Measurements from ENCODE around the gene PI4KB. TPM values are rescaled to one million over a fixed set of nuclear protein-coding genes. Genes with fewer than 3 reads are reported as not detected.
A peak's percentile ranks its signal among the peaks of the same experiment; 100 is the strongest.

Gene PI4KB
- total and polyA plus RNA-seq, 9 of the 15 experiments (the other 6 are each of a cell fraction or from before 2014, with no cell fraction given): 3.1 to 65.4 (median 45.1) TPM

DNA sequence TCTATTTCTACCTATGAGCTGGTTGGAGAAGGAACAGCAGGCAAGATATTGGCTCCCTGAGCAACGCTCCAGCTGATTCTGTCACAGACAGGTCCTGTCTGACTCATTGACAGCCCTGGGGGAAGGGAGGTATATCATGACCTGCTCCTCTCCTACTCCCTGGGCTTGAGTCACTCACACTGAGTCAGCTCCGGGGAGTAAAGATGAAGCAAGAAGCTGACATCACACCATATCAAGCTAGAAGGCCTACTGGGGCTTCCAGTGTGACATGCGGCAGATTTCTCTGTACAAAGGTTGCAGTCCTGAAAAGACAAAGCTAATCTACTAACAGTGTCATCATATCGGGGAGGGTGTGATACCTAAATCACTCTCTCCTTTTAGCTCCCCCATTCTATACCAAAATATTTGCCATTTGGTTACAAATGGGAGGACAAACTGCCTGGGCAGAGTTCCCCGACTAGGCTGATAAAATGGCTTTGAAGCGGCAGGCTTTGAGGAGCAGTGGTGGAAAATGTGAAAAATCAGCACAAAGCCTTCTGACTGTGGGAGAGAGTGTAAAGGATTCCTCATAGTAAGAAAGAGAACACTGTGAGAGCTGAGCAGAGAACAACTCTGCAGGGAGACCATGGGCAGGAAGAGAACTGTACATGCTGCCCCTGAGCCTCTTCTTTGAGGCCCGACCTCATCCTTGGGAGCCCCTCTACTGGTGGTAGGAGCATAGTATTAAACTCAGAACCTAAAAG, 15.5 kb downstream of the PI4KB start (continued):
- TF ChIP-seq EWSR1 (IDR thresholded peaks at IDR 0.05; ENCODE audit: borderline replicate concordance, low read depth, partially characterized antibody) (no peak), KDM2B (CRISPR knock-in tag; IDR thresholded peaks at IDR 0.05) (no peak), U2AF2 (optimal IDR thresholded peaks at IDR 0.05; ENCODE audit: low read depth, low read length) (no peak), ZNF830 (CRISPR knock-in tag; IDR thresholded peaks at IDR 0.05) (0 out of 2 replicates have a peak, but pooled peaks have one; percentile 70), ARID2 (IDR thresholded peaks at IDR 0.05) (no peak), NRF1 (conservative IDR thresholded peaks at IDR 0.05 in 1 of 2, IDR thresholded peaks at IDR 0.05 in 1 of 2) (peak; percentile 78 to 81), EP400 (IDR thresholded peaks at IDR 0.05) (peak; percentile 92), HEY1 (CRISPR knock-in tag; IDR thresholded peaks at IDR 0.05; ENCODE audit: borderline replicate concordance) (no peak), CHD2 (IDR thresholded peaks at IDR 0.05; ENCODE audit: low read depth, low read length) (peak; percentile 55; the same call in 1 of the 2 replicates), MED1 (CRISPR knock-in tag; IDR thresholded peaks at IDR 0.05; ENCODE audit: borderline replicate concordance) (no peak), ZZZ3 (IDR thresholded peaks at IDR 0.05) (no peak), TRIM24 (IDR thresholded peaks at IDR 0.05) (peak; percentile 88 to 93), STAG1 (CRISPR knock-in tag; IDR thresholded peaks at IDR 0.05; ENCODE audit: borderline replicate concordance) (no peak)
- TF ChIP-seq, protein P1, sequence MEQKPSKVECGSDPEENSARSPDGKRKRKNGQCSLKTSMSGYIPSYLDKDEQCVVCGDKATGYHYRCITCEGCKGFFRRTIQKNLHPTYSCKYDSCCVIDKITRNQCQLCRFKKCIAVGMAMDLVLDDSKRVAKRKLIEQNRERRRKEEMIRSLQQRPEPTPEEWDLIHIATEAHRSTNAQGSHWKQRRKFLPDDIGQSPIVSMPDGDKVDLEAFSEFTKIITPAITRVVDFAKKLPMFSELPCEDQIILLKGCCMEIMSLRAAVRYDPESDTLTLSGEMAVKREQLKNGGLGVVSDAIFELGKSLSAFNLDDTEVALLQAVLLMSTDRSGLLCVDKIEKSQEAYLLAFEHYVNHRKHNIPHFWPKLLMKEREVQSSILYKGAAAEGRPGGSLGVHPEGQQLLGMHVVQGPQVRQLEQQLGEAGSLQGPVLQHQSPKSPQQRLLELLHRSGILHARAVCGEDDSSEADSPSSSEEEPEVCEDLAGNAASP (IDR thresholded peaks at IDR 0.05): no peak
- TF ChIP-seq, protein P2, sequence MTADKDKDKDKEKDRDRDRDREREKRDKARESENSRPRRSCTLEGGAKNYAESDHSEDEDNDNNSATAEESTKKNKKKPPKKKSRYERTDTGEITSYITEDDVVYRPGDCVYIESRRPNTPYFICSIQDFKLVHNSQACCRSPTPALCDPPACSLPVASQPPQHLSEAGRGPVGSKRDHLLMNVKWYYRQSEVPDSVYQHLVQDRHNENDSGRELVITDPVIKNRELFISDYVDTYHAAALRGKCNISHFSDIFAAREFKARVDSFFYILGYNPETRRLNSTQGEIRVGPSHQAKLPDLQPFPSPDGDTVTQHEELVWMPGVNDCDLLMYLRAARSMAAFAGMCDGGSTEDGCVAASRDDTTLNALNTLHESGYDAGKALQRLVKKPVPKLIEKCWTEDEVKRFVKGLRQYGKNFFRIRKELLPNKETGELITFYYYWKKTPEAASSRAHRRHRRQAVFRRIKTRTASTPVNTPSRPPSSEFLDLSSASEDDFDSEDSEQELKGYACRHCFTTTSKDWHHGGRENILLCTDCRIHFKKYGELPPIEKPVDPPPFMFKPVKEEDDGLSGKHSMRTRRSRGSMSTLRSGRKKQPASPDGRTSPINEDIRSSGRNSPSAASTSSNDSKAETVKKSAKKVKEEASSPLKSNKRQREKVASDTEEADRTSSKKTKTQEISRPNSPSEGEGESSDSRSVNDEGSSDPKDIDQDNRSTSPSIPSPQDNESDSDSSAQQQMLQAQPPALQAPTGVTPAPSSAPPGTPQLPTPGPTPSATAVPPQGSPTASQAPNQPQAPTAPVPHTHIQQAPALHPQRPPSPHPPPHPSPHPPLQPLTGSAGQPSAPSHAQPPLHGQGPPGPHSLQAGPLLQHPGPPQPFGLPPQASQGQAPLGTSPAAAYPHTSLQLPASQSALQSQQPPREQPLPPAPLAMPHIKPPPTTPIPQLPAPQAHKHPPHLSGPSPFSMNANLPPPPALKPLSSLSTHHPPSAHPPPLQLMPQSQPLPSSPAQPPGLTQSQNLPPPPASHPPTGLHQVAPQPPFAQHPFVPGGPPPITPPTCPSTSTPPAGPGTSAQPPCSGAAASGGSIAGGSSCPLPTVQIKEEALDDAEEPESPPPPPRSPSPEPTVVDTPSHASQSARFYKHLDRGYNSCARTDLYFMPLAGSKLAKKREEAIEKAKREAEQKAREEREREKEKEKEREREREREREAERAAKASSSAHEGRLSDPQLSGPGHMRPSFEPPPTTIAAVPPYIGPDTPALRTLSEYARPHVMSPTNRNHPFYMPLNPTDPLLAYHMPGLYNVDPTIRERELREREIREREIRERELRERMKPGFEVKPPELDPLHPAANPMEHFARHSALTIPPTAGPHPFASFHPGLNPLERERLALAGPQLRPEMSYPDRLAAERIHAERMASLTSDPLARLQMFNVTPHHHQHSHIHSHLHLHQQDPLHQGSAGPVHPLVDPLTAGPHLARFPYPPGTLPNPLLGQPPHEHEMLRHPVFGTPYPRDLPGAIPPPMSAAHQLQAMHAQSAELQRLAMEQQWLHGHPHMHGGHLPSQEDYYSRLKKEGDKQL (CRISPR knock-in tag; IDR thresholded peaks at IDR 0.05; ENCODE audit: borderline replicate concordance): no peak
- TF ChIP-seq, protein P3, sequence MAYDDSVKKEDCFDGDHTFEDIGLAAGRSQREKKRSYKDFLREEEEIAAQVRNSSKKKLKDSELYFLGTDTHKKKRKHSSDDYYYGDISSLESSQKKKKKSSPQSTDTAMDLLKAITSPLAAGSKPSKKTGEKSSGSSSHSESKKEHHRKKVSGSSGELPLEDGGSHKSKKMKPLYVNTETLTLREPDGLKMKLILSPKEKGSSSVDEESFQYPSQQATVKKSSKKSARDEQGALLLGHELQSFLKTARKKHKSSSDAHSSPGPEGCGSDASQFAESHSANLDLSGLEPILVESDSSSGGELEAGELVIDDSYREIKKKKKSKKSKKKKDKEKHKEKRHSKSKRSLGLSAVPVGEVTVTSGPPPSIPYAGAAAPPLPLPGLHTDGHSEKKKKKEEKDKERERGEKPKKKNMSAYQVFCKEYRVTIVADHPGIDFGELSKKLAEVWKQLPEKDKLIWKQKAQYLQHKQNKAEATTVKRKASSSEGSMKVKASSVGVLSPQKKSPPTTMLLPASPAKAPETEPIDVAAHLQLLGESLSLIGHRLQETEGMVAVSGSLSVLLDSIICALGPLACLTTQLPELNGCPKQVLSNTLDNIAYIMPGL (CRISPR knock-in tag; IDR thresholded peaks at IDR 0.05): no peak; the same call in 1 of the 2 replicates
- TF ChIP-seq, protein P4, sequence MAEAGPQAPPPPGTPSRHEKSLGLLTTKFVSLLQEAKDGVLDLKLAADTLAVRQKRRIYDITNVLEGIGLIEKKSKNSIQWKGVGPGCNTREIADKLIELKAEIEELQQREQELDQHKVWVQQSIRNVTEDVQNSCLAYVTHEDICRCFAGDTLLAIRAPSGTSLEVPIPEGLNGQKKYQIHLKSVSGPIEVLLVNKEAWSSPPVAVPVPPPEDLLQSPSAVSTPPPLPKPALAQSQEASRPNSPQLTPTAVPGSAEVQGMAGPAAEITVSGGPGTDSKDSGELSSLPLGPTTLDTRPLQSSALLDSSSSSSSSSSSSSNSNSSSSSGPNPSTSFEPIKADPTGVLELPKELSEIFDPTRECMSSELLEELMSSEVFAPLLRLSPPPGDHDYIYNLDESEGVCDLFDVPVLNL (CRISPR knock-in tag; IDR thresholded peaks at IDR 0.05; ENCODE audit: low read depth): no peak
